Natural killer cell (primary cell): ENCODE data around the gene URAD. TPM values are rescaled to one million over a fixed set of nuclear protein-coding genes. Genes with fewer than 3 reads are reported as not detected.

Experiments used
- ATAC-seq, 3 donors: fragments of 150-1000 bp in 2 of 3; fragments of 200-7000 bp in 1 of 3; cut with Tn5 transposase; 1 replicate in 1 of 3; 2 replicates in 2 of 3; pipeline ENCODE4 v1.10.0; 2021; ENCODE audit warnings: mild to moderate bottlenecking in 2 of 3, moderate library complexity in 2 of 3
- DNase-seq, 2 donors: peaks; one replicate each; pipeline versions ENCODE4 v3.0.0 to v3.0.0-alpha.2; 2013 to 2021; ENCODE audit warnings: mixed read lengths in 1 of 2
- H3K27ac ChIP-seq: one replicate; pipeline ENCODE4 v1.5.1; 2013; ENCODE audit warnings: mild to moderate bottlenecking, low read length
- H3K27me3 ChIP-seq: one replicate; pipeline ENCODE4 v1.6.1; 2013; ENCODE audit warnings: low read length; ENCODE audit not compliant: control insufficient read depth, insufficient read depth
- H3K36me3 ChIP-seq: one replicate; pipeline ENCODE4 v1.6.1; 2013; ENCODE audit warnings: low read length; ENCODE audit not compliant: control insufficient read depth, insufficient read depth
- H3K4me1 ChIP-seq: one replicate; pipeline ENCODE4 v1.6.1; 2013; ENCODE audit warnings: low read length; ENCODE audit not compliant: control insufficient read depth, insufficient read depth
- H3K4me3 ChIP-seq: one replicate; pipeline ENCODE4 v1.5.1; 2013; ENCODE audit warnings: low read length
- H3K9me3 ChIP-seq: one replicate; pipeline ENCODE4 v1.6.1; 2013; ENCODE audit warnings: low read length; ENCODE audit not compliant: control insufficient read depth, insufficient read depth
- H3K27ac Mint-ChIP-seq, 2 donors: one replicate each; pipeline ENCODE4 v1.8.0; 2022; ENCODE audit warnings: mild to moderate bottlenecking in 2 of 2, mixed read lengths in 2 of 2, moderate library complexity in 1 of 2
- H3K27me3 Mint-ChIP-seq, 2 donors: one replicate each; pipeline ENCODE4 v1.8.0; 2022; ENCODE audit warnings: low read depth in 2 of 2, mixed read lengths in 2 of 2
- H3K36me3 Mint-ChIP-seq: one replicate; pipeline ENCODE4 v1.8.0; 2022; ENCODE audit warnings: mixed read lengths
- H3K4me1 Mint-ChIP-seq, 2 donors: one replicate each; pipeline ENCODE4 v1.8.0; 2022; ENCODE audit warnings: mixed read lengths in 2 of 2
- H3K4me3 Mint-ChIP-seq: one replicate; pipeline ENCODE4 v1.8.0; 2022; ENCODE audit warnings: mild to moderate bottlenecking, moderate library complexity, mixed read lengths
- H3K9me3 Mint-ChIP-seq, 2 donors: one replicate each; pipeline ENCODE4 v1.8.0; 2022; ENCODE audit warnings: mixed read lengths in 2 of 2
- CTCF ChIP-seq: fragments of 200-600 bp; IDR thresholded peaks from one replicate; pipeline ENCODE4 v1.8.0; 2022; ENCODE audit warnings: antibody characterized with exemption
- WGBS: methylation state at CpG from one replicate; pipeline ENCODE4 v1.1.7; 2013; ENCODE audit warnings: missing lambda C conversion rate; ENCODE audit not compliant: insufficient coverage; 5-methylcytosine and 5-hydroxymethylcytosine counted together
- intact Hi-C: fragments of 100-400 bp; cut with micrococcal nuclease; formaldehyde crosslinking; loops from one replicate; pipeline ENCODE4 v1.14.2; 2022
- total RNA-seq, 4 donors: library from RNA; stranded (reverse); fragments of 120-200 nt in 1 of 4; gene quantifications; one replicate each; pipeline versions ENCODE4 v1.2.3 to v1.2.4, GENCODE V29; 2013 to 2022

The URAD gene
- total RNA-seq, 3 donors from 2014 or later (not counting 1 experiment from before 2014, with no cell fraction given): not detected

DNA sequence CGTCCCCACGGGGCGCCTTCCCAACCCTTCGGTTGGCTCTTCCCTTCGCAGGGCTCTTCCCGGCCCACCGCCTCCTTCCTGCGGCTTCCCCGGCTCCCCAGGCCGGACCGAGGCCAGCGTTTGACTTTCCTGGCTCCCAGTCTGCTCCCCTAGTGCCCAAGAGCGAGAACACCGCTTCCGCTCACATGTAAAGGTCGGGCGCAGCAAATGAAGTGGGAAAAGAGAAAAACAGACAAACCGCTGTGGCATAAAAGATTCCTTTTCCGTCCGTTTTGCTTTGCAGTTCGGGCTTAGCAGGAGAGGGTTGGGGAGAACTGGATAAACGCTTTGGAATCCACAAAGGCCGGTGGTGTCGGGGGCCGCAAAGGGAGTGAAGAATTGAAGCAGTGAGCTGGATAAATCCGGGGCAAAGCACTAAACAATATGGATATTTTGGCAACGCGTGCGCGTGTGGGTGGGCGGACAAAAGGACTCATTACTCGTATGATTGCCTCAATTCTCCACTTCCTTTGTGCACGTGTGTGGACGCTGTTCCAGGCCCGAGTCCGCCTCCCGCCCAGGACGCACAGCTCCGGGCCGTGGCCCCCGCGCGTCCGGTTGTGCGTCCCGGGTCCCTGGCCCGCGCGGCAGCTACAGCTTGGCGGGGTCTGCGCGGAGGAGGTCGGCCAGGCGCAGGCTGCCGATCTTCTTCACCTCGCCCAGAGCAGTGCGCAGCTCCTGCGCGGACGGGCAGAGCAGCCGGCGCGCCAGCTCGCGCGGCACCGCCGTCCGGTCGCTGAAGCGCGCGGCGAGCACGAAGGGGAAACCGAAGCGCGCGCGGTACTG, 10.8 kb downstream of the URAD start:
- ATAC-seq (no peak), DNase-seq (no peak)
- no peak overlapping the region for H3K4me3 ChIP-seq
- Mint-ChIP-seq H3K4me1 (no peaks in the 10 kb centered on the region), H3K27ac (no peak overlapping the region), H3K9me3 (no peaks in the 10 kb centered on the region), H3K27me3 (peaks cover 71 to 77% of the 10 kb centered on the region in 2 donors), H3K36me3 (no peaks in the 10 kb centered on the region), H3K4me3 (no peak overlapping the region)
- H3K4me1 ChIP-seq: peaks cover 13% of the 10 kb centered on the region
- no peaks in the 10 kb centered on the region for H3K9me3 ChIP-seq
- H3K36me3 ChIP-seq: no peaks in the 10 kb centered on the region
- WGBS: 3% methylated on average over 80 of the region's 80 CpGs
- TF ChIP-seq CTCF: no peak
- H3K27me3 ChIP-seq: peaks cover 46% of the 10 kb centered on the region
- H3K27ac ChIP-seq: no peak overlapping the region
- intact Hi-C loops: no loop called here

DNA sequence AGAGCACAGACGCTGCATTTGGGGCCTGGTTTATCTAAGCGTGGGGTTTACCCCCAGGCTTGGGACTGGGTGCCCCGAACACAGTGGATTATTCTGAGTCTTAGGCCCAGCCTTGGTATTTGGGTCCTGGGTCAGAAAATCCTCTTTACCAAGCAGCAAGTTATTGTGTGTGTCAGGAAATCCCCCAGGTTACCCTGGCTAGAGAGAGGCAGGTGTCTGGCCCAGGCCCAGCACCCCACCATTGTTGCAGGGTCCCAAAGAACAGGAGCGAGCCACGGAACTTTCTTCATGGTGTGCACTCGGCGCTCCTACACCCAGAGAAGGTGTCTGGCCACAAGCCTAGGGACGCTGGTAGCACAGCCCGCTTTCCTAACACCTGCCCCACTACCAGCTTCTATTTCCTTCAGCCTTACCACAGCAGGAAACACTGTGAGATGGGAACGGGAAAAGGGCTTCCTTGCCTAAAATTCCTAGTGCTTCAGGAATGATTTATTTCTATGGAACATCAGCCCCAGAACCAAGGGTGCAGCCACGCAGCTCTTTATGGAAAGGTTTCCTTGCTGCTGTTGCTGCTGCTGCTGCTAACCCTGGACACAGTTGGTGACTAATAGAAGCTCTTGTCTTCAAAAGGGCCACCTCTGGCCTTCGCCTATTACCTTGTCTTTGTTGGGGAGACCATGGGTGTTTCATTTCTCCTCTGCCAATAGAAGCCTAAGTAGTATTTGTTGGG, 12.0 kb downstream of the URAD start:
- intact Hi-C loops: no loop called here
- no peak overlapping the region for H3K4me3 Mint-ChIP-seq
- Histone ChIP-seq H3K4me1 (peaks cover 13% of the 10 kb centered on the region), H3K4me3 (no peak overlapping the region), H3K27ac (no peak overlapping the region), H3K27me3 (peaks cover 49% of the 10 kb centered on the region), H3K9me3 (no peaks in the 10 kb centered on the region), H3K36me3 (no peaks in the 10 kb centered on the region)
- no peaks in the 10 kb centered on the region for H3K4me1 Mint-ChIP-seq
- ATAC-seq (no peak), DNase-seq (no peak)
- H3K36me3 Mint-ChIP-seq: no peaks in the 10 kb centered on the region
- H3K27ac Mint-ChIP-seq: no peak overlapping the region
- no peaks in the 10 kb centered on the region for H3K9me3 Mint-ChIP-seq
- H3K27me3 Mint-ChIP-seq: peaks cover 66 to 67% of the 10 kb centered on the region in 2 donors
- no peak for TF ChIP-seq CTCF
- WGBS: 18% methylated on average over 12 of the region's 12 CpGs

DNA sequence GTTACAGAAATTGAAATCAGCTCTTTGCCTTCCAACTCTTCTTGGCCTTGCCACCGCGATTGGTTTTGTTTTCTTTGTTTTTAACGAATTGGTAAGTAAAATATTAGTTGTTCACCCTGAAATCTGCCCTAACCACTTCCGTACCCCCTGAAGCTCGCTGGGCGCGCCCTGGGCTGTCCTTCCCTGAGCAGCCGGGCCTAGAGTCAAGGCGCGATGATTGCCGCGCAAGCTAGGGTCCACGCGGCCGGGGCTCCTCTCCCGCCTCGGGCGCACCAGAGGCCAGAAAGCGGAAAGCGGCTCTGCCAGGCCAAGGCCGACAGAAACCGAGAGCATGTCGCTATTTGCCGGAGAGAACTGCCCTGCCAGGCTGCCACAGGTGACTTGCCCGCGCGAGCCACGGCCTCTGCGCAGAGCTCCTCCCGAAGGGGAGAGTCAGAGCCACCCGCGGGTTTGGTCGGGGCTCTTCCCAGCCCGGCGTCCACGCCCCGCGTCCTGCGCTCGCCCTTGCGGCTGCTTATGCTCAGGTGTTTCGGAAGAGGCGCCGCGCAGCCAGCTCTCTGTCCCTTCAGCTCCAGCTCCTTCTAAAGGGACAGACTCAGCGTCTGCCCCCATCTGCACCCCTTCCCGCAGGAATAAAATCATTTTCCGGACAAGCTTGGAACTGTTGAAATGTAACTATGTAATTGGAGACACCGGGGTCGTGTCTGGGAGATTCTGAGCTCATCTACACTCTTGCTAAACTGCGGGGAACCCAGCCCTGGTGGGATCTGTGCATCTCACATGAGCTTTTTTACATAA, 12.7 kb downstream of the URAD start:
- no peaks in the 10 kb centered on the region for H3K4me1 Mint-ChIP-seq
- no peak overlapping the region for H3K27ac ChIP-seq
- DNase-seq (no peak), ATAC-seq (no peak)
- peaks cover 66 to 67% of the 10 kb centered on the region in 2 donors for H3K27me3 Mint-ChIP-seq
- no peaks in the 10 kb centered on the region for H3K9me3 Mint-ChIP-seq
- H3K36me3 ChIP-seq: no peaks in the 10 kb centered on the region
- H3K4me3 Mint-ChIP-seq: no peak overlapping the region
- H3K9me3 ChIP-seq: no peaks in the 10 kb centered on the region
- no peaks in the 10 kb centered on the region for H3K36me3 Mint-ChIP-seq
- no peak overlapping the region for H3K4me3 ChIP-seq
- peaks cover 13% of the 10 kb centered on the region for H3K4me1 ChIP-seq
- no peak for TF ChIP-seq CTCF
- WGBS: 5% methylated on average over 51 of the region's 51 CpGs
- peaks cover 56% of the 10 kb centered on the region for H3K27me3 ChIP-seq
- intact Hi-C loops: no loop called here
- no peak overlapping the region for H3K27ac Mint-ChIP-seq
